Measurements from ENCODE around the gene TSPAN18. TPM values are rescaled to one million over a fixed set of nuclear protein-coding genes. Genes with fewer than 3 reads are reported as not detected.

Gene TSPAN18
- total and polyA plus RNA-seq, 2 experiments from 2014 or later = 68.6 to 82.8 TPM

GRCh38 chr11:44853666-44854065 lies 126.9 kb downstream of the TSPAN18 start:
- TF ChIP-seq CTCF (IDR thresholded peaks at IDR 0.05; ENCODE audit: low read depth, low read length) = no peak
- no peaks in the 10 kb centered on the region for H3K9me3 ChIP-seq (ENCODE audit: low read depth)
- no peak overlapping the region for H3K4me3 ChIP-seq
- H3K4me1 ChIP-seq (ENCODE audit: low read depth) = no peaks in the 10 kb centered on the region
- no peaks in the 10 kb centered on the region for H3K36me3 ChIP-seq
- DNase-seq (ENCODE audit: low read depth in 1 of 2, low spot score in 1 of 2) = no peak
- H3K27ac ChIP-seq = no peak overlapping the region
- H3K27me3 ChIP-seq = no peaks in the 10 kb centered on the region

- no peak for DNase-seq (ENCODE audit: low read depth in 1 of 2, low spot score in 1 of 2)
- TF ChIP-seq CTCF (IDR thresholded peaks at IDR 0.05; ENCODE audit: low read depth, low read length) = no peak
- H3K4me3 ChIP-seq = no peak overlapping the region
These were observed 127.3 kb downstream of the TSPAN18 start for GRCh38 chr11:44854086-44854485.

GRCh38 chr11:44854741-44855492 lies 128.2 kb downstream of the TSPAN18 start:
- H3K4me1 ChIP-seq (ENCODE audit: low read depth) = no peaks in the 10 kb centered on the region
- no peaks in the 10 kb centered on the region for H3K27me3 ChIP-seq
- no peak for DNase-seq (ENCODE audit: low read depth in 1 of 2, low spot score in 1 of 2)
- H3K27ac ChIP-seq = no peak overlapping the region
- H3K9me3 ChIP-seq (ENCODE audit: low read depth) = no peaks in the 10 kb centered on the region
- no peak overlapping the region for H3K4me3 ChIP-seq
- TF ChIP-seq CTCF (IDR thresholded peaks at IDR 0.05; ENCODE audit: low read depth, low read length) = no peak
- no peaks in the 10 kb centered on the region for H3K36me3 ChIP-seq

More at GRCh38 chr11:44854086-44854485, 127.3 kb downstream of the TSPAN18 start:
- H3K4me1 ChIP-seq (ENCODE audit: low read depth) = no peaks in the 10 kb centered on the region
- no peak overlapping the region for H3K27ac ChIP-seq
- no peaks in the 10 kb centered on the region for H3K9me3 ChIP-seq (ENCODE audit: low read depth)
- no peaks in the 10 kb centered on the region for H3K27me3 ChIP-seq
- no peaks in the 10 kb centered on the region for H3K36me3 ChIP-seq

GRCh38 chr11:44855493-44855849 lies 128.7 kb downstream of the TSPAN18 start:
- Histone ChIP-seq H3K4me1 (ENCODE audit: low read depth) (no peaks in the 10 kb centered on the region), H3K27ac (no peak overlapping the region), H3K36me3 (no peaks in the 10 kb centered on the region), H3K9me3 (ENCODE audit: low read depth) (no peaks in the 10 kb centered on the region), H3K27me3 (no peaks in the 10 kb centered on the region), H3K4me3 (no peak overlapping the region)
- TF ChIP-seq CTCF (IDR thresholded peaks at IDR 0.05; ENCODE audit: low read depth, low read length) = no peak
- no peak for DNase-seq (ENCODE audit: low read depth in 1 of 2, low spot score in 1 of 2)

- Histone ChIP-seq H3K27me3 (no peaks in the 10 kb centered on the region), H3K27ac (peak overlapping the region; percentile 15), H3K4me3 (no peak overlapping the region), H3K4me1 (ENCODE audit: low read depth) (peaks cover 1% of the 10 kb centered on the region), H3K9me3 (ENCODE audit: low read depth) (no peaks in the 10 kb centered on the region), H3K36me3 (no peaks in the 10 kb centered on the region)
- DNase-seq (ENCODE audit: low read depth in 1 of 2, low spot score in 1 of 2) = peak in 1 of 2 donors; percentile 30
- no peak for TF ChIP-seq CTCF (IDR thresholded peaks at IDR 0.05; ENCODE audit: low read depth, low read length)
These were observed 130.8 kb downstream of the TSPAN18 start for GRCh38 chr11:44857490-44858090.

Measured in cardiac muscle cell (in vitro differentiated cells and primary cell).